ENCODE data around the gene KDM1B.

Gene KDM1B

GRCh38 chr6:18136260-18136659 lies 19.0 kb upstream of the KDM1B start:
- Histone ChIP-seq H3K79me2 (ENCODE audit: low read length) (no peaks in the 10 kb centered on the region), H3K9ac (ENCODE audit: low read length) (no peak overlapping the region), H3K36me3 (replicated peaks; ENCODE audit: insufficient read depth, low read length) (no peaks in the 10 kb centered on the region), H3K4me1 (ENCODE audit: low read length) (no peaks in the 10 kb centered on the region), H3K27me3 (replicated peaks; ENCODE audit: insufficient read depth, low read length) (no peaks in the 10 kb centered on the region), H2AFZ (ENCODE audit: low read length) (no peak overlapping the region), H3K9me3 (replicated peaks; ENCODE audit: insufficient read depth, low read length) (no peaks in the 10 kb centered on the region), H4K20me1 (ENCODE audit: insufficient read depth, low read length) (no peaks in the 10 kb centered on the region), H3K9me2 (replicated peaks; ENCODE audit: insufficient read depth, low read length) (no peaks in the 10 kb centered on the region), H3F3A (ENCODE audit: insufficient read depth, low read length) (no peaks in the 10 kb centered on the region), H3K27ac (ENCODE audit: low read length) (no peak overlapping the region), H3K4me2 (ENCODE audit: low read depth, low read length) (no peak overlapping the region), H3K4me3 (ENCODE audit: low read length) (no peak overlapping the region)
- no peak for DNase-seq
- TF ChIP-seq EZH2 (optimal IDR thresholded peaks at IDR 0.05; ENCODE audit: low read depth, low read length) = no peak
- TF ChIP-seq EZH2phosphoT487 (IDR thresholded peaks at IDR 0.05; ENCODE audit: low read length) = no peak
- TF ChIP-seq, protein P1, sequence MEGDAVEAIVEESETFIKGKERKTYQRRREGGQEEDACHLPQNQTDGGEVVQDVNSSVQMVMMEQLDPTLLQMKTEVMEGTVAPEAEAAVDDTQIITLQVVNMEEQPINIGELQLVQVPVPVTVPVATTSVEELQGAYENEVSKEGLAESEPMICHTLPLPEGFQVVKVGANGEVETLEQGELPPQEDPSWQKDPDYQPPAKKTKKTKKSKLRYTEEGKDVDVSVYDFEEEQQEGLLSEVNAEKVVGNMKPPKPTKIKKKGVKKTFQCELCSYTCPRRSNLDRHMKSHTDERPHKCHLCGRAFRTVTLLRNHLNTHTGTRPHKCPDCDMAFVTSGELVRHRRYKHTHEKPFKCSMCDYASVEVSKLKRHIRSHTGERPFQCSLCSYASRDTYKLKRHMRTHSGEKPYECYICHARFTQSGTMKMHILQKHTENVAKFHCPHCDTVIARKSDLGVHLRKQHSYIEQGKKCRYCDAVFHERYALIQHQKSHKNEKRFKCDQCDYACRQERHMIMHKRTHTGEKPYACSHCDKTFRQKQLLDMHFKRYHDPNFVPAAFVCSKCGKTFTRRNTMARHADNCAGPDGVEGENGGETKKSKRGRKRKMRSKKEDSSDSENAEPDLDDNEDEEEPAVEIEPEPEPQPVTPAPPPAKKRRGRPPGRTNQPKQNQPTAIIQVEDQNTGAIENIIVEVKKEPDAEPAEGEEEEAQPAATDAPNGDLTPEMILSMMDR (IDR thresholded peaks at IDR 0.05; ENCODE audit: low read length) = no peak

DNA sequence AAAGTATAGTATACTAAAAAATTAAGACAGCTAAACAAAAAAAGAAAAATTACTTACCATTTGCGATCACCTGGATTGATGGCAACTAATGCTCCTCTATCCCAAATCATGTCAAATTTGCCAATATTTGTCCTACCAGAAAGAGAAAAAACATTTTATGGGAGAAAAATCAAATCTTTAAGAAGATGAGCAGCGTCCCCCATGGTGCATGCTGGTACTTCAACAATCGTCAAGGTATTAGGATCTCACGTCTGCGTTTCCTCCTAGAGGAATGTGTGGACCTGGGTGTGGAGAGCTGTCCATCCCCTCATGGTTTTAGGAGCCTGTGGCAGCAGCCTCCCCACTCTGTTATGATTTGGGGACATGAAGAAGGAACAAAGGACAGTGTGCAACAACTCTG lies 16.3 kb upstream of the KDM1B start:
- H3K9me3 ChIP-seq (replicated peaks; ENCODE audit: insufficient read depth, low read length) = no peaks in the 10 kb centered on the region
- no peaks in the 10 kb centered on the region for H3K9me2 ChIP-seq (replicated peaks; ENCODE audit: insufficient read depth, low read length)
- no peaks in the 10 kb centered on the region for H3F3A ChIP-seq (ENCODE audit: insufficient read depth, low read length)
- H3K9ac ChIP-seq (ENCODE audit: low read length) = no peak overlapping the region
- no peaks in the 10 kb centered on the region for H3K79me2 ChIP-seq (ENCODE audit: low read length)
- H2AFZ ChIP-seq (ENCODE audit: low read length) = no peak overlapping the region
- H3K27ac ChIP-seq (ENCODE audit: low read length) = no peak overlapping the region
- no peaks in the 10 kb centered on the region for H3K4me1 ChIP-seq (ENCODE audit: low read length)
- TF ChIP-seq EZH2phosphoT487 (IDR thresholded peaks at IDR 0.05; ENCODE audit: low read length) (no peak), EZH2 (optimal IDR thresholded peaks at IDR 0.05; ENCODE audit: low read depth, low read length) (no peak)
- no peaks in the 10 kb centered on the region for H4K20me1 ChIP-seq (ENCODE audit: insufficient read depth, low read length)
- no peak for DNase-seq
- H3K27me3 ChIP-seq (replicated peaks; ENCODE audit: insufficient read depth, low read length) = no peaks in the 10 kb centered on the region
- H3K4me2 ChIP-seq (ENCODE audit: low read depth, low read length) = no peak overlapping the region
- no peak overlapping the region for H3K4me3 ChIP-seq (ENCODE audit: low read length)
- no peaks in the 10 kb centered on the region for H3K36me3 ChIP-seq (replicated peaks; ENCODE audit: insufficient read depth, low read length)

DNA sequence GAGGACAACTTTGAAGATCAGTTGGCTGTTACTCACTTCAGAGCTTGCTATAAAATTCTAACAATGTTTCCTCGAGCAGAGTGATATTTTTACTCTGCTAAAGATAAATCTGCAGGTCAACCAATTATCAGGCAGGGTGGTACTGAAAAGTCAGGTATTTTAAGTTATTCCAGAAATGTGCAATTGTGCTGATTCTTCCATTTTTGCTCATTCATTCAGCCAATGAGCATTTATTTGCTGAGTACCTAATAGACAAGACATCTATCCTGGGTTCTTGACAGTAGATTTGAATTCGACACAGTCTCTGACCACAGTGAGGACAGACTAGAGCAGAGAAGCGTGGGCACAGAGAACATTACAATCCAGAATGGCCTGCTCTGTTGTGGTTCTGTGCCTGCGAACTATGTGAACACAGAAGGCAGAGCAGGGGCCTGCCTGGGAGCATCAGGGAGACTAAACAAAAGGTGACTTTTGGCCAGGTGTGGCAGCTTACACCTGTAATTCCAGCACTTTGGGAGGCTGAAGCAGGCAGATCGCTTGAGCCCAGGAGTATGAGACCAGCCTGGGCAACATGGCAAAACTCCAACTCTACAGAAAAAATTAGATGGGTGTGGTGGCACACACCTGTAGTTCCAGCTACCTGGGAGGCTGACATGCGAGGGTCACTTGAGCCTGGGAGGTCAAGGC lies 15.1 kb upstream of the KDM1B start:
- H3K9ac ChIP-seq (ENCODE audit: low read length) = no peak overlapping the region
- TF ChIP-seq, protein P1 (IDR thresholded peaks at IDR 0.05; ENCODE audit: low read length) = no peak
- TF ChIP-seq EZH2 (optimal IDR thresholded peaks at IDR 0.05; ENCODE audit: low read depth, low read length) (no peak), EZH2phosphoT487 (IDR thresholded peaks at IDR 0.05; ENCODE audit: low read length) (no peak)
- no peak overlapping the region for H2AFZ ChIP-seq (ENCODE audit: low read length)
- no peaks in the 10 kb centered on the region for H3K36me3 ChIP-seq (replicated peaks; ENCODE audit: insufficient read depth, low read length)
- H4K20me1 ChIP-seq (ENCODE audit: insufficient read depth, low read length) = no peaks in the 10 kb centered on the region
- H3K4me2 ChIP-seq (ENCODE audit: low read depth, low read length) = no peak overlapping the region
- no peaks in the 10 kb centered on the region for H3K9me2 ChIP-seq (replicated peaks; ENCODE audit: insufficient read depth, low read length)
- H3K4me1 ChIP-seq (ENCODE audit: low read length) = no peaks in the 10 kb centered on the region
- no peaks in the 10 kb centered on the region for H3K79me2 ChIP-seq (ENCODE audit: low read length)
- no peaks in the 10 kb centered on the region for H3K9me3 ChIP-seq (replicated peaks; ENCODE audit: insufficient read depth, low read length)
- H3K27me3 ChIP-seq (replicated peaks; ENCODE audit: insufficient read depth, low read length) = no peaks in the 10 kb centered on the region
- no peak overlapping the region for H3K27ac ChIP-seq (ENCODE audit: low read length)
- no peak for DNase-seq
- no peaks in the 10 kb centered on the region for H3F3A ChIP-seq (ENCODE audit: insufficient read depth, low read length)
- no peak overlapping the region for H3K4me3 ChIP-seq (ENCODE audit: low read length)
